NCI-H1048 (cell line): ENCODE results near the gene STARD10.
A peak's percentile ranks its signal among the peaks of the same experiment; 100 is the strongest.
"Not testable (repeated sequence)": the region's sequence is repeated elsewhere in the genome, so short reads cannot be mapped to it uniquely, and the experiment has no call there.

Experiments
- DNase-seq: peaks from one replicate; lab custom pipeline; 2025; lab: John Stamatoyannopoulos, UW

STARD10 gene

DNA sequence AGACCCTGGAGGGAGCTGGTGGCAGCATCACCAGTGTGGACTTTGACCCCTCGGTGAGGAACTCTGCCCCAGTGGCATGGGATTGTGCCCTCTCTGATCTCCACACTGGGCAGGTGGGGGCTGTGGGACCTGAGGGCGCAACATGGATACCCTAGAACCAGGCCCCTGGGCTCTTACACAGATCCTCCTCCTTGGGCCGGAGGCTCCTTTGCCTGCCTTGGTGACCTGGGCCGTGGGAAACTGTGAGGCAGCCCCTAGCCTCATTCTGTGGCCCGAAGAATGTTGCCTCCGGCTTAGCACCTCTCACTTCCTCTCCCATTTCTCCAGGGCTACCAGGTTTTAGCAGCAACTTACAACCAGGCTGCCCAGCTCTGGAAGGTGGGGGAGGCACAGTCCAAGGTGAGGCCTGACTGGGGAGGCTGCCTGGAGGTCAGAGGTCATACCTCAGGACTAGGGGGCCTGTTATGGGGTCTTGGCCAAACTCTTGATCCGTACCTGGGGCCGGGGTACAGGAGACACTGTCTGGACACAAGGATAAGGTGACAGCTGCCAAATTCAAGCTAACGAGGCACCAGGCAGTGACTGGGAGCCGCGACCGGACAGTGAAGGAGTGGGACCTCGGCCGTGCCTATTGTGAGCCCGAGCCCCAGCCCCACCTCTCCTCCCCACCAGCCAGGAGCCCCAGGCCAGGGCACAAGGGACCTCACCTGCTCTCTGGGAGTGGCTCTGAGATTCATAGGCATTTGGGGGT lies 32.5 kb upstream of the STARD10 start:
- DNase-seq: no peak

- no peak for DNase-seq
Measured at GRCh38 chr11:72825661-72826060, 31.8 kb upstream of the STARD10 start.

DNA sequence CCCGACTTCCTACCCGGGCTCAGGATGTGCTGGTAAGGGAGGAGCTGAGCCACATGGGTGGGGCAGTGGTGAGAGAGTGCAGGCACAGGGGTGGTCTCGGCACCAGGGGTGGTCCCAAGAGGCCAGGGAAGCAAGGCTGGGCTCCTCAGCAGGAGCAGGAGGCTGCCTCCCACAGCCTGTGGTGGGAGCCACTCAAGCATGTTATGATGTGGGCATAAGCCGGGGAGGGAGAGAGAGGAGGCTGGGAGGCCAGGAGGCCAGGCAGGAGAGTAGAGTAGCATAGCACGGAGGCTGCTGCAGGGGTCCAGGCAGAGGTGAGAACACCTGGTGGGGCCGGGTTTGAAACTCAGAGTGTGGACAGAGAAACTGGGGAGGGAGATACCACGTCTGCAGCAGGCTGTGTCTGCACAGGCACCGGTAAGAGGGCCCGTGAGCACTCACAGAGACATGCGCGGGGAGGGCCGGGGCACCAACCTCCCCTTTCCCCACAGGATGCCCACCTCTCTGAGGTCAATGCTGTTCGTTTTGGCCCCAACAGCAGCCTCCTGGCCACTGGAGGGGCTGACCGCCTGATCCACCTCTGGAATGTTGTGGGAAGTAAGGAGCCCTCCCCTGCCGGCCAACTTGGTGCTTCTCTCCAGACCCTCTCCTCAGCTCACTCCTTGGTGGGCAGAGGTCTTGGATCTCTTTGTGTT lies 31.1 kb upstream of the STARD10 start:
- DNase-seq: no peak

DNA sequence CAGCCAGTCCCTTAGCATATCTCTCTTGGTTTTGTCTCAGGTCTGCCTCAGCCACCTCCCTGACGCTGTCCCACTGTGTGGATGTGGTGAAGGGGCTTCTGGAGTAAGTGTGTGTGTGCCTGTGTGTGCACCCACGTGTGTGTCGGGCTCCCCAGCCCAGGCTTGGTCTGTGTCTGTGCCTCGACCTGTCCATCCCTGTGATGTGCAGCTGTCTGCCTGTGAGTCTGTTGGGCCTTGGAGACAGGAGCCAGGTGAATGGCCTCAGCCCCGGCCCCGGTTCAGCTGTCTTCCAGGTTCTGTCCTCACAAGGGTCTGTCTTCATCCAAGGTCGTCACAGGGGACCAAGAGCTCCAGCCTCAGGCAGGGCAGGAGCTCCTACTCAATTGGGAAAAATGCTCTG lies 30.2 kb upstream of the STARD10 start:
- DNase-seq: no peak

DNA sequence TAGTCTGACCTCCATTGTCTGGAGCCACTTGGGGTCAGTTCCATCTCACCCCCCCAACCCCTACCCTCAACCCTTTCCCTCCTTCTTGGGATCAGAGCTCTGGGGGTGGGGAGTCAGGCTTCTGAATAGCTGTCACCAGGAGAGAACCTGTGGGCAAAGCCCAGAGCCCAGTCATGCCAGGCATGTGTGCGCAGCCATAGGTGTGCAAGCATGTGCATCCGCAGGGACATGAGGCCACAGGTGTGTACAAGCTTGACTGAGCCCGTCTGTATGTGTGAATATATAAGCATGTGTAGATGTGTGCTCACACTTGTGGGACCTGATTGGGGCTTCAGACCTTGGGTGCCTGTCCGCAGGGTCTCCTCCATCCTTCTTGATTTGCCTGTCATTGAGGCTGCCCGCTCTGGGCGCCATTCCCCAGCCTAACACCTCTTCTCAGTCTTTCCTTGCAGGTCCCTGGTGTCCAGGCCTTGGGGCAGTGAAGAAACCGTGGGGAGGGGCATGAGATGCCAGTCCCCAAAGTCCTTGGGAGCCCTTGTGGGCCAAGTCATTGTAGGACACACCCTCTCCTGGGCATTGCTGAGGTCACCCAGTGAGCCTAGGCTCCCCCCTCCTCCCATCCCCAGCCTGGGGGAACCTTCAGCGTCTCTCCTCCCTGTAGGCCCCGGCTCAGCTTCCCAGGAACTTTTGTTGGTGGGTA lies 29.4 kb upstream of the STARD10 start:
- DNase-seq: no peak

DNA sequence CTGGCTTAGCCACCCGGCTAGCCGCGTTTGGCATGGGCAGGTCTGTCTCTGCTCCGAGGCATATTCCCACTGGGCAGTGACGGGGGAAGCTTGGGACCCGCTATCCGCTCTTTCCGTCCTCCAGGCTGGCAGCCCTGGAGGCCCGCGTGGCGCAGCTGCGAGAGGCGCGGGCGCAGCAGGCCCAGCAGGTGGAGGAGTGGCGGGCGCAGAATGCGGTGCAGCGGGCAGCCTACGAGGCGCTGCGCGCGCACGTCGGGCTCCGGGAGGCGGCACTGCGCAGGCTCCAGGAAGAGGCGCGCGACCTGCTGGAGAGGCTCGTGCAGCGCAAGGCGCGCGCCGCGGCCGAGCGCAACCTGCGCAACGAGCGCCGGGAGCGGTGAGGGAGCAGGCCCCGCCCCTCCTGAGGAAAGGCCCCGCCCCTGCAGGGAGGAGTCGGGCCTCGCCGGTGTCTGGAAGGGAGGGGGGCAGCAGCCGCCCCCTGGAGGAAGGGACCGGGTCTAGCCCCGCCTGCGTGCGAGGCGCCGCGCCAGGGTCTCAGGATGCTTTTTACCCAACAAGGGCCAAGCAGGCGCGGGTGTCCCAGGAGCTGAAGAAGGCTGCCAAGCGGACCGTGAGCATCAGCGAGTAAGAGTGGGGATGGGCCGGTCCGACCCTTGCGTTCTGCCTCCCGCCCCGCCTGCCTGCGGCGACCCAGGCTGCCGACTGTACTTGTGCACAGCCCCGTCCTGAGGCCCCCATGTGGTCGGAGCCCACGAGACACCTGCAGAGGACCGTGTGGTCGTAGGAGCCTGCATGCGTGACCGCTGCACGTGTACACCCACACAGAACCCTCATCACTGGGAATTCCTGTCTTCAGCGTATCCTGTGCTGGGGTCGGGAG lies 28.3 kb upstream of the STARD10 start:
- peak; percentile 82 for DNase-seq

GRCh38 chr11:72821221-72821919 lies 27.5 kb upstream of the STARD10 start:
- no peak for DNase-seq

DNA sequence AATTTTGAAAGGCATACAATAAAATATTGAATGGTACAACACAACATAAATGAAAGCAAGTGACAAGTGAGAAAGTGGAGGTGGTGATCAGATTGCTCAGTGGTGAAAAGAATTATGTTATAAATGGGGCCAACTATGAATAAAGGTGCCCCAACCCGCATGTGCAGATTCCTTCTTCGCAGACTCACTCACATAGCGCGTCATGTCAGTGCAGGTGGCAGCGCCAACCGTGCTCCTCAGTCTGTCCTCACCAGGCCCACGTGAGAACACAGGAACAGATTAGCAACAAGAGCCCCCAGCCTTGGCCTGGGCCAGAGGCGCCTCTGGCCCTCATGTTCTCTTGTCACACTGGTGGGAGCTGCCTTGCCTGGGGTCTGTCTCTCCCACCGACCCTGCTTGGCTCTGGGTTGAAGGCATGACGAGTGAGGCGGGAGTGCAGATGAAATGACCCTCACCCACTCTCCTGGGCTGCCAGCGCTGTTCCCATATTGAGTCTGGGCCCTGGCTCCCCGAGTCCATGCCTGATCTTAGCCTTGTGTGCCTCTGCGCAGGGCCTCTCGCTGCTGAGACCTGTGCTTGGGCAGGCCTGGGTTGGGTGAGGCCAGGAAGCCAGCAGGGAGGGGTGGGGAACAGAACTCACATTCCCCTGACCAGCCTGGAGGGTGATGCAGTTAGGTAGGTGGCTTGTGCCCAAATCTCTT lies 26.7 kb upstream of the STARD10 start:
- no peak for DNase-seq

DNA sequence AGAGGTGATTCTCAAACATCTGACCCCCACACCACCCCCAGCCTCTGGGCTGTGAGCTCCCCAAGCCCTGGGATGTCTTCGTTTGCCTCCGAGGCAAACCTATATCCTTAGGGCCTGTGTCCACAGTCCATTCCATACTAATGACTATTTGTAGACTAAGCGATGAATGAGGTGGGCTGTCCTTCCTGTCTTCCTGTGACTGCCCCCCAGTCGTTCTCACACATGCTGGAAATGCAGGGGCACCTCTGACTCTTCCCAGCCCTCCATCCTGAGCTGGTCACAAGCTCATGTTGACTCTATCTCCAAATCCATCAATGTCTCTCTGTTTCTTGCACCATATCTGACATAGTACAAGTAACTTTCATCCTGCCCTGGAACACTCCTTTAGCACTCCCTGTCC lies 25.1 kb upstream of the STARD10 start:
- DNase-seq: no peak

GRCh38 chr11:72817966-72818365 lies 24.1 kb upstream of the STARD10 start:
- DNase-seq: no peak

DNA sequence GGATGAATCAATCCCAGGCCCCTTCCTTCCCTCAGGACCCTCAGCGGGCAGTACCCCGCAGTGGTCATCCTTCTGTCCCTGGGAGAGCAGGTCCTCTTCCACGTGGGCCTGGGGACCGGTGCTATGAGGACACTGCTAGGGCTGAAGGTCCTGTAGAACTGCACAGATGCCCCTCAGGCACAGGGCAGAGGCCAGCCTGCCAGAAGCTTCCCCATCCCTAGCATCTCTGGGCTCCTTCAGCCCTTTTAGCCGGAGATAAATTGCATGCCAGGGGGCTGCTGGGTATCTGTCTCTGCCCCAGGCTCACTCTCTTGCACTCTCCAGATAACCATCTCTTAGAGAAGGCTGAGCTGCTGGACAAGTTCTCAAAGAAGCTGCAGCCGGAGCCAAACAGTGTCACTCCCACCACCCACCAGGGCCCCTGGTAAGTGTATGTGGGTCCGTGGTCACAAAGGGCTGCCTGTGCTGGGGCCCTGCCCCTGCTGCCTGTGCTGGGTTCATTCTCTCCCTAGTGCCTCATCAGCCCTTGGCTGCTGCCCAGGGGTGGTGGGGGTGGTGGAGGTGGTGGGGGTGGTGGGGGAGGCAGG lies 22.6 kb upstream of the STARD10 start:
- no peak for DNase-seq

- no peak for DNase-seq
Measured at GRCh38 chr11:72815110-72815618, 21.3 kb upstream of the STARD10 start.

GRCh38 chr11:72814286-72815109 lies 20.7 kb upstream of the STARD10 start, which contains the start of gene ATG16L2:
TSS of gene ATG16L2 (plus strand) at chr11:72814411. CDS start at chr11:72814446, 35 bp downstream.
- DNase-seq: peak; percentile 59

- peak; percentile 31 for DNase-seq
Measured at GRCh38 chr11:72813740-72814285, 20.0 kb upstream of the STARD10 start.

DNA sequence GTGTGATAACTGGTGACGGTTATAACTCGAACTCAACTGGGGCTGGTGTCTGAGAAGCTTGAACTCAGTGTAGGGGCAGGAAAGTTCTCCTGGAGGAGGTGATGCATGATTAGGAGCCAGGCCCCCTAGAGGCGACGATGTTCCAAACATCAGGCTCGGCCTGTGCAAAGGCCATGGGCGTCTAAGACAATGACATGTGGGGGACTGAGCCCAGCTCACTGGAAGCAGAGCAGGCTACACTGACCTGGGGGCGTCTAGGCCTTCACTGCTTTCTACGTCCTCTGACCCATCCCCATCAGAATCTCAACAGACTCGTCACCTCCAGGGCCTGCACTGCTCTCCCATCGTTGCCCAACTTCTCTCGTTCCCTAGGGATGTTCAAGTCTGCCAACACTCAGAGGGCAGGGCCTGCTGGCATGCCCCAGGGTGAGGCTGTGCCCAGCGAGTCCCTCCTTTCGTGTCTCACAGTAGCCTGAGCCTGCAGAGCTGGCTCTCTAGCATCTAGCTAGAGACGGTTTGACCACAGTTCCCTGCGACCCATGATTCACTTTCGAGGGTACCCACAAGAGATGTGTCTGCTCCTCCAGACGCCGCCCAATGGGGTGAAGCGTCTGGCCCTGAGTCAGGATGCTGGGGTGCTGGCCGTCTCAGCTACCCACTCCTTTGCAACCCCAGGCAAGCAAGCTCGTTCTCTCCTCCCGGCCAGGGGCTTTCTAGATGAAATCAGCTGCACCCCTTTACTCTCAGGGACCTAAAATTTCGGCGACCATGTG lies 19.3 kb upstream of the STARD10 start:
- DNase-seq: peak; percentile 17

DNA sequence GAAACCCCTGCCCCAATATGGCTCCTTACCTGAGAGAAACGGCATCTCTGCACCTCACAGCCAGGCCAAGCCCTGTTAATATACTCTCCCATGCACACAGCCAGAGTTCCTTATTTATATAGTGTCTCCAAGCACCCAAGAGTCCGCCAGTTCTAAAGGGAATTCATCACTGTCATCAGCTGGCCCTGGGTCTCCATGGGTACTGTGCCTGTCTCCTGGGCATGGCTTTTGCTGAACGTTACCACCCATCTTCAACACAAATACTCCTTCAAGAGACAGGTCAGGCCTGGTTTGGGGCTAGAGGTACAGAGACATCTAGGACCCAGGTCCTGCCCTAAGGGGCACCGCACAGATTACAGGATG lies 18.7 kb upstream of the STARD10 start:
- DNase-seq: no peak

DNA sequence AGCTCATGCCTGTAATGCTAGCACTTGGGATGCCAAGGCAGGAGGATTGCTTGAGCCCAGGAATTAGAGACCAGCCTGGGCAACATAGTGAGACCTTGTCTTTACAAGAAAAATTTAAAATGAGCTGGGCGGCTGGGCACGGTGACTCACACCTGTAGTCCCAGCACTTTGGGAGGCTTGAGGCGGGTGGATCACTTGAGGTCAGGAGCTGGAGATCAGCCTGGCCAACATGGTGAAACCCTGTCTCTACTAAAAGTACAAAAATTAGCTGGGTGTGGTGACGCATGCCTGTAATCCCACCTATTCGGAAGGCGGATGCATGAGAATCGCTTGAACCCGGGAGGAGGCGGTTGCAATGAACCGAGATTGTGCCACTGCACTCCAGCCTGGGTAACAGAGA lies 17.8 kb upstream of the STARD10 start:
- not testable (repeated sequence) for DNase-seq

- no peak for DNase-seq
Measured at GRCh38 chr11:72808331-72808798, 14.5 kb upstream of the STARD10 start.
